Ovary (tissue), 3 donors: ENCODE results near the gene PAFAH1B1.

ENCODE experiments used
- CTCF ChIP-seq, 3 donors: fragments of 450-650 bp in 2 of 3; fragments of 200-600 bp in 1 of 3; IDR thresholded peaks; one replicate each; pipeline versions ENCODE4 v1.5.1 to v1.8.0; 2016 to 2022; ENCODE audit warnings: antibody characterized with exemption in 3 of 3, mild to moderate bottlenecking in 1 of 3
- POLR2A ChIP-seq: fragments of 450-650 bp; IDR thresholded peaks from one replicate; pipeline ENCODE4 v1.6.1; 2017; ENCODE audit warnings: antibody characterized with exemption, mild to moderate bottlenecking, moderate library complexity
- donor health status: DM: no; HTN: no; CAD: no.

DNA sequence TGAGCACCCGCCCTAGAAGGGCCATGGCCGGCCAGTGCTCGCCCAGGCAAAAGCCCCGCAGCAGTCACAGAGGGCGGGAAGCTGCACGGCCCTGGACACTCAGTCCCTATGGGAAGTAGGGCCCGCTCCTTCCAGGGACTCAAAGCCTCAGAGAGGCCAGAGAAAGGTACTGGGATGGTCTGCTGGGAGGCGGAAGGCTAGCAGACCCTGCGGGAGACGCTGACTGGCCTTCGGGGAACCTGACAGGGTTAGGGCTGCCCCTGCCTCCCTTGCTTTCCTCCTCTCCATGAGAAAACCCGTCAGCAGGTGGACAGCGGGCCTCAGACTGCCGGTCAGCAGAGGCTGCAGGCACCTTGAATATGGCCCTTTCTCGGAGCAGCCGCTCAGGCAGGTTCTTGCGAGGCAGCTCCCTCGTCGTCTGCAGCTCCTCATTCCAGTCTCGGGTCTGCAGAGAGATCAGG lies 106.6 kb downstream of the PAFAH1B1 start:
- TF ChIP-seq POLR2A (no peak), CTCF (IDR thresholded peaks at IDR 0.05) (no peak)
